NCI-H1105 treated with DMSO at 0.1 percent for 48 hours (cell line): ENCODE measurements around the gene DLG2.

Source experiments
- DNase-seq: peaks from one replicate; lab custom pipeline; 2025; lab: John Stamatoyannopoulos, UW

Gene DLG2

DNA sequence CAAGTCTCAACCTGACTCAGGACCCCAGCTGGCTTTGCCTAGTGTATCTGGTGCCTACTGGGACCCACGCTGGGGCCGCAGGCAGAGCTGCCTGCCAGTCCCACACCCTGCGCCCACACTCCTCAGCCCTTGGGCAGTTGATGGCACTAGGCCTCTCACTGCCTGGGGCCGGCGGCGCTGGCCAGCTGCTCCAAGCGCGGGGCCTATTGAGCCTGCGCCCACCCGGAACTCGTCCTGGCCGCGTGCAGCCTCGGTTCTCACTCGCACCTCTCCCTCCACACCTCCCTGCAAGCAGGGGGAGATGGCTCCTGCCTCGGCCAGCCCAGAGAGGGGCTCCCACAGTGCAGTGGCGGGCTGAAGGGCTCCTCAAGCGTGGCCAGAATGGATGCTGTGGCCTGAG, 1432.4 kb downstream of the DLG2 start:
- DNase-seq = no peak

DNA sequence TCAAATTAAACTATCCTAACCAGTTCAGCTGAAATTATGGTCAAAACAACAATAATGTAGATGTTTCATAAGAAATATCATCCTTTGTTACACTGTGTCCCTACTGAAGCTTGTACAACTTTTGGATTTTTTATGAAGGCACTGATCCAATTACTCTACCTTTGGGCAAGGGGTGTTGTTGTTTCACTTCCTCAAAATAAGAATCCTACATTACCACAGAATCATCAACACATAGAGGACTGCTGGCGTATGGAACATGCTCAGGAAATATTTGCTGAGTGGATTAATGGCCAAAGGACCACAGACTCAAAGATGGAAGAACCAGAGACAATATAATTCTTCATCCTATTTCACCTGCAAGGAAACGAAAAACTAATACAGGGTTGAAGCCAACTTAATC, 1433.4 kb downstream of the DLG2 start:
- no peak for DNase-seq

DNA sequence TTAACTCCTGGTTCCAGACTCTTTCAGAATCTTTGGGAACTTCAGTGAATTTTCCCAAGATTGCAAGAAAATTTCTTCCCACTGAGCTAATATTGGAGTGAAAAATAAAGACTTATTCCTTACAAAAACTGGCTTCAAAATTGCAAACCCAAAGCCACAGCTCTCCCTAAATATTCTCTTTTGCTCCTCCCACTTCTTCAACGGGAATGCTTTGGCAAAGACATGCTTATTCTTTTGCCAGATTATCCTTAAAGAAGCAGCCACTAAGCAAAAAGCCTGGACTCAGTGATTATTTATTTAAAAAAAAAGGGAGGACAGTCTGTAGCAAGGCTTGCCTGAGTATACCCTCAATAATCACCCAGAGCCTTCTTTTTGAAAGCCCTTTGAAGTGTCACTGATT, 1438.6 kb downstream of the DLG2 start:
- no peak for DNase-seq

DNA sequence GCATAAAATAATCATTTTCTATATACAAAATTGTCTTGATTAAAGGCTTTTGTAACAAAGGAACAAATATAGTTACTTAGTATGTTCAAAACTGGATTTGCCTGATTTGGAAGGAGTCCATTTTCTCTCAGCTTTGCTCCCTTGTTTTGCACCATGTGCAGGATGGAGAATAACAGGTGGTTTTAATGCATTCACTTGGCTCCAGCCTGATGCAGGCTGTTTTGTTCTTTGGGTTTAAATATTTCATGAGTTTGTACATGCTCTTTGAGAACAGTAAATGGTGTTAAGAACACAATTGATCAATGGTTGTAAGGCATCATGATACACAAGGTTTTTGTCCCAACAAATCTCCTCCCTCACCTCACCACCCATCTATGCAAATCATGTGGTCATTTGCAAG, 1454.1 kb downstream of the DLG2 start:
- no peak for DNase-seq

DNA sequence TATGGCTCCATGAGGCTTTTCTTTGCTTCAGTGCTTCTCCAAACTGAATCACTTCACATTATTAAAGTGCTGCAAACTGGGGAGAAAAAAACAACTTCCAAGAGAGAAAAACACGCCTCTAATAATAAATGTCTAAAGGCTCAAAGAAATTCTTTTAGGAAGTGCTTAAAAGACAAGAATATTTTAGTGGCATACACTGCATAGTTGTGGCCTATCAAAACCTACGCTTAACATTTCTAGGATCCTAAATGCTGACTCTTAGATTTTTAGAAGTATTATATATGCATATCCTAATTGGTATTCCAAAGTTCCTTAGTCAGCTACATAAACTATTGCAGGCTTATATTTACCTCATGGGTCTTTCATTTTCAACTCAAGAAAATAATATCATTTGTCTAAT, 1462.0 kb downstream of the DLG2 start:
- no peak for DNase-seq

DNA sequence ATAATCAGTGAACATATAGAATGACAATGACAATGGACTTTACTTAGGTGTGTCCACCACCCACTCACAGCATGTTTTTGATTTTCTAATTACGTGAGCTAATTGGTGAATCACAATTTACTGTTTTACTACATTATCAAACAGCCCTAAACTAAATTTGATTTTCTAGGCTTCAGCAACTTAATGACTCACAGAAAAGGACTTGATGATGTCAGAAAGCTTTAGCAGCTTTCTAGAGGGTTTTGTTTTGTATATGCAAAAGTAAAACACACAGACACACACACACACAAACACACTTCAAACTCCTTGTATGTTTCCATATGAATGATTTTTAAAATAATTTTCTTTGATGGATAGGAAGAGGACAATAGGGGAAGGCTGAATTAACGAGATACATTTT, 1462.4 kb downstream of the DLG2 start:
- no peak for DNase-seq

GRCh38 chr11:84163116-84163515, 1464.0 kb downstream of the DLG2 start:
- no peak for DNase-seq

- DNase-seq = no peak
Measured at GRCh38 chr11:84157639-84158038, 1469.5 kb downstream of the DLG2 start.

GRCh38 chr11:84146826-84147225, 1480.3 kb downstream of the DLG2 start:
- DNase-seq = no peak

- DNase-seq = no peak
Measured at GRCh38 chr11:84145616-84146185, 1481.4 kb downstream of the DLG2 start.

DNA sequence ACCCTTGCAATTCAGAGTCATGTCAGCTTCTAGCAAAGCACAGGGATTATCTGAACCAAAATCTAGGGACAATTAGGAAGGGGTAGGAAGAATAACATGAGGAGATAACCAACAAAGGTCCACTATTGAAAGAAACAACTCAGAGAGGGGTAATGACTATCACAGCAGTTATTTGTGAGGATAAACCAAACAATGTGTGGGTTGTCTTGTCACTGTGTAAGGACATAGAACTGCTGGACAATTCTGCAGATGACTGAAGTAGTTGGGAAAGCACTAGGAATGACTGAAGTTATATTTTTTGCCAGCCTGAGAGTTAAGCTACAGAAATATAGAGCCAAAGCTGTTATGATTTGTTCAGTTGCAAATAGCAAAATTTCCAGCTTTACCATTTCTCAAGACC, 1482.6 kb downstream of the DLG2 start:
- DNase-seq = no peak

GRCh38 chr11:84142411-84142810, 1484.7 kb downstream of the DLG2 start:
- DNase-seq = no peak

DNA sequence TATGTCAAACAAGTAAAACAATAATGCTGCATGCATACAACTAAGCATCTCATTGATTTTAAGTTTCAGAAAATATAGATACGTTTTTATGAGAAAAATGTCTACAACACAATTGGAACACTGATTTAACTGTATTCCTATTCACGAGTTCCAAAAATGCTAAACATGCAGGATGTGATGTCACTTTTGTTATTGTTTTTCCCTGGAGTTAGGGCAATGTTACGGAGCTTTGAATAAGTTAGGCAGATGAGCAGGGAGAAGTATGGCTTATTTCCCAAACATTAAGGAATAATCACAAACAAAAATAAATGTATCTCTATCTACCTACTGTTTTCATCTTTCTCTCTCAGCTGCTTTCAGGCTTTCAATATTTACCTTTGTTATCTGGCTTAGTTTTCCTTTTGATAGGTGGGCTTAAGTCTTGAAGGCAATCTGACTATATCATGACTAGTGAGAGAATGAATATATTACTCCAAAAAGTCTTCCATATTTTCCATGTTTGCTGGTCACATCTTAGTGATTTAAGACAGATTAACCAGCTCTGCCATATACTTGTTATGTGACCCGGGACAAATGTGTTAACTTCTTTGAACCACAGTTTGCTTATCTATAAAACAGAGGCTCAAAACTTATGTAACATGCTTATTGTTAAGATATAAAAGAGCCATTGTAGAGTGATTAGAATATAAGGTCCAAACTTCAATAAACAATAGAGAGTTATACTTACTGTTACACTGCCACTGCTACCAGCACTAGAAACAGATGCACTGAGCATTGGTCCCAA, 1486.6 kb downstream of the DLG2 start:
- DNase-seq = no peak

DNA sequence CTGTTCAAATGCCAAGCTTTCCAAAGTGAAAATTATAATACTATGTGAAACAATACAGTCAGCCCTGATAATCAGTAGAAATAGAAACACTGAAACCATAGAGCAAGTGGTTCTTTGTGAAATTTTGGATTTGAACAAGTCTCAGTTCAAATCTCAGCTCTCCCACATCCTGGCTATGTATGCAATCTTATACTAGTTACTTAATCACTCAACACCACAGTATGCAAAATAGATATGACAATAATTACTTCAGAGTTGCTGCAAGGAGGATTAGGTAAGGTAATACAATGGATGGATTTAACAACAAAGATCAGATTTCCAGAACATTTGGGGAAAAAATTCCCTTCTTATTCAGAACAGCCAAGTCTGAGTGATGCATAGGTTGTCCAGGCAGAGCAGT, 1489.2 kb downstream of the DLG2 start:
- no peak for DNase-seq

DNA sequence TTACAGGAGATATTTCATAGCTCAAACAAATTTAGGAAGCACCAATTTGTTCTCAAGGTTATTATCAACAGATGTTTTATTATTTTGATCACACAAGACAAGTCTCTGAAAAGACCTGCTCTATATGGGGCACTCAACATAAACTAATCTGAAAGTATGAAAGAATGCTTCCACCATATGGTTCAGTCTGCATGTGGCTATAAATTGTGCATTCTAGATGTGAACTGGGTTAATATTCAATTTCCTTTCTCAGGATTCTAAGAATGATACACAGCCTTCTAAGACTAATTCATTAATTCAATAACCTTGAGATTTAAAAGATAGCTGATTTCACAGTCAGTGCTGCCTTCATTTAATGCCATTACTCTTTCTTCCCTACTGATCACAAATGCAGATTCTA, 1489.6 kb downstream of the DLG2 start:
- no peak for DNase-seq

- DNase-seq = no peak
Measured at GRCh38 chr11:84136926-84137325, 1490.2 kb downstream of the DLG2 start.

GRCh38 chr11:84130646-84131427, 1496.3 kb downstream of the DLG2 start:
- DNase-seq = no peak

DNA sequence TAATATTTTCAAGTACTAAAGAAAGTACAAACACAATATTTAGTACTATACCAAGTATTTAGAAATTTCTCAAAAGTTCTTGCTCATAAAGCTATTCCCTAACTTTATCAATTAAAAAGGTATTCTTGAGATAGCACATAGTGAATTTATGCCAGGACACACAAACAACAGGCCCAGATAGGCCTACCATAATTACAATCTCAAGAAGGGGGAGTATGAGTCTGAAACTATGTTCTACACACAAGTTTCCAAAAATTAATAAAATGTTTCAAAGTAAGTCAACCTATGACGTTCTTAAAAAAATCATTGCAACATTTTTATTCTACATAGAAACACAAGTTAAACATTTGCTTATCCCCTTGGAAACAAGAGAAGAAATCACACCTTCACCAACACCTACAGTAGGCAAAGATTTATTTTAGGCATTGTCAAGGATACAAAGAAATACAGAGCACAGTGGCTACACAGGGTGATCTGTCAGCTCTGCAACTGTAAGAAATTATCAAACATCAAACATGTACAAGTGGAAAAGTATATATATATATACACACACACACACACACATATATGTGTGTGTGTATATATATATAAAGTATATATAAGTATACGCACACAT, 1497.1 kb downstream of the DLG2 start:
- DNase-seq = no peak

DNA sequence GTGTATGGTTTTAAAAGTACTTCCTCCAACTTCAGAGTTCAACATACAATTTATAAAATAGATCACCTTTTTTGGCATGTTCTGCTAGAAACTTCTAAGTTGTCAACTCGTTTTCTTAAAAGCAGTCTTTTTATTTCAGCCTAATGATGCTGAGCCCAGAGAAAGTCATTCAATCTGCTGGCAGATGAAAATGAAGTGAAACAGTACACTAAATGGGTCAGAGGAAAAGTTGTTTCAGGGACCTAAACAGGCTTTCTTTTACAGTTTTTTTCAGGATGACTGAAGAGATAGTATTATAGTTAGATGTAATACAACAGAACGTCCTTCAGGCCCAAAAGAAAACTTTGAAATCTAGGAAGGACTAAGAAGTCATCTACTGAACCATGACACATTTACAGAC, 1498.3 kb downstream of the DLG2 start:
- DNase-seq = no peak

- DNase-seq = no peak
Measured at GRCh38 chr11:84117394-84117793, 1509.8 kb downstream of the DLG2 start.

- DNase-seq = no peak
Measured at GRCh38 chr11:84106541-84106940, 1520.6 kb downstream of the DLG2 start.

DNA sequence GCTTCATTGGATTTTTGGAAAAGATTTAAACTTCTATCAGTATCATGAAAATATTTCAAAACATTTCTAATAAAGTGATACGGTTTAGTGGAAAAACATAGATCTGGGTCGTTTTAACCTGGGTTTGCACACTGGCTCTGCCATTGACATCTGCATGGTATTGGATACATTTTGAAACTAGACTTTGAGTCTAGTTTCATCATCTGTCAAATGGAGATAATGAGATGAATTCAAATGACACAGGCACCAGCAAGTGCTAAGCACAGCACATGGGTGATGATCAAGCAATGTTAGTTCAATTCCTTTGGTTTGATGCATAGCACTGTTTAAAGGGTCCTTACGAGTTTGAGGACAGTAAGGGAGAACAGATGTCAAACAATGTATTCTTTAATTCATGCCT, 1522.0 kb downstream of the DLG2 start:
- no peak for DNase-seq

- DNase-seq = peak; percentile 9
Measured at GRCh38 chr11:84103096-84103495, 1524.0 kb downstream of the DLG2 start.
